Nephron (organoid): ENCODE data around the gene SLC32A1.
A peak's percentile ranks its signal among the peaks of the same experiment; 100 is the strongest.

Experiments
- H3K27ac Mint-ChIP-seq, 3 experiments: 2 replicates each; pipeline ENCODE4 v1.8.0; 2020; ENCODE audit warnings: mixed read lengths in 3 of 3, mild to moderate bottlenecking in 2 of 3, moderate library complexity in 1 of 3
- H3K27me3 Mint-ChIP-seq: 2 replicates; pipeline ENCODE4 v1.8.0; 2021; ENCODE audit warnings: low read depth, mild to moderate bottlenecking, moderate library complexity, mixed read lengths
- H3K36me3 Mint-ChIP-seq: 2 replicates; pipeline ENCODE4 v1.8.0; 2020; ENCODE audit warnings: low read depth, mixed read lengths
- H3K4me1 Mint-ChIP-seq: 2 replicates; pipeline ENCODE4 v1.8.0; 2020; ENCODE audit warnings: mixed read lengths
- H3K4me3 Mint-ChIP-seq, 3 experiments: 2 replicates each; pipeline ENCODE4 v1.8.0; 2020; ENCODE audit warnings: mild to moderate bottlenecking in 3 of 3, mixed read lengths in 3 of 3, moderate library complexity in 2 of 3
- H3K9me3 Mint-ChIP-seq: 2 replicates; pipeline ENCODE4 v1.8.0; 2020; ENCODE audit warnings: mixed read lengths
- TF ChIP-seq, protein P1 (sequence below), 3 experiments: fragments of 200-600 bp; sonication (generic); IDR thresholded peaks; one replicate each; pipeline ENCODE4 v1.5.0; 2021; ENCODE audit warnings: antibody characterized with exemption in 3 of 3; ENCODE audit not compliant: unreplicated experiment in 3 of 3

Gene SLC32A1

GRCh38 chr20:38726804-38727606 lies 2.7 kb downstream of the SLC32A1 start:
- Mint-ChIP-seq H3K4me1 (peaks cover 33% of the 10 kb centered on the region), H3K36me3 (no peaks in the 10 kb centered on the region), H3K27me3 (peaks cover 100% of the 10 kb centered on the region), H3K4me3 (peak overlapping the region; percentile 6 to 64 (median 40)), H3K9me3 (peaks cover 5% of the 10 kb centered on the region), H3K27ac (no peak overlapping the region)
- TF ChIP-seq, protein P1, sequence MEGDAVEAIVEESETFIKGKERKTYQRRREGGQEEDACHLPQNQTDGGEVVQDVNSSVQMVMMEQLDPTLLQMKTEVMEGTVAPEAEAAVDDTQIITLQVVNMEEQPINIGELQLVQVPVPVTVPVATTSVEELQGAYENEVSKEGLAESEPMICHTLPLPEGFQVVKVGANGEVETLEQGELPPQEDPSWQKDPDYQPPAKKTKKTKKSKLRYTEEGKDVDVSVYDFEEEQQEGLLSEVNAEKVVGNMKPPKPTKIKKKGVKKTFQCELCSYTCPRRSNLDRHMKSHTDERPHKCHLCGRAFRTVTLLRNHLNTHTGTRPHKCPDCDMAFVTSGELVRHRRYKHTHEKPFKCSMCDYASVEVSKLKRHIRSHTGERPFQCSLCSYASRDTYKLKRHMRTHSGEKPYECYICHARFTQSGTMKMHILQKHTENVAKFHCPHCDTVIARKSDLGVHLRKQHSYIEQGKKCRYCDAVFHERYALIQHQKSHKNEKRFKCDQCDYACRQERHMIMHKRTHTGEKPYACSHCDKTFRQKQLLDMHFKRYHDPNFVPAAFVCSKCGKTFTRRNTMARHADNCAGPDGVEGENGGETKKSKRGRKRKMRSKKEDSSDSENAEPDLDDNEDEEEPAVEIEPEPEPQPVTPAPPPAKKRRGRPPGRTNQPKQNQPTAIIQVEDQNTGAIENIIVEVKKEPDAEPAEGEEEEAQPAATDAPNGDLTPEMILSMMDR (IDR thresholded peaks at IDR 0.05; ENCODE audit: unreplicated experiment in 3 of 3): peak; percentile 28 to 53 (median 33)

DNA sequence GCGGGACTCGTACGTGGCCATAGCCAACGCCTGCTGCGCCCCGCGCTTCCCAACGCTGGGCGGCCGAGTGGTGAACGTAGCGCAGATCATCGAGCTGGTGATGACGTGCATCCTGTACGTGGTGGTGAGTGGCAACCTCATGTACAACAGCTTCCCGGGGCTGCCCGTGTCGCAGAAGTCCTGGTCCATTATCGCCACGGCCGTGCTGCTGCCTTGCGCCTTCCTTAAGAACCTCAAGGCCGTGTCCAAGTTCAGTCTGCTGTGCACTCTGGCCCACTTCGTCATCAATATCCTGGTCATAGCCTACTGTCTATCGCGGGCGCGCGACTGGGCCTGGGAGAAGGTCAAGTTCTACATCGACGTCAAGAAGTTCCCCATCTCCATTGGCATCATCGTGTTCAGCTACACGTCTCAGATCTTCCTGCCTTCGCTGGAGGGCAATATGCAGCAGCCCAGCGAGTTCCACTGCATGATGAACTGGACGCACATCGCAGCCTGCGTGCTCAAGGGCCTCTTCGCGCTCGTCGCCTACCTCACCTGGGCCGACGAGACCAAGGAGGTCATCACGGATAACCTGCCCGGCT lies 3.4 kb downstream of the SLC32A1 start:
- Mint-ChIP-seq H3K4me3 (peak overlapping the region; percentile 17 to 64 (median 59)), H3K27me3 (peaks cover 100% of the 10 kb centered on the region), H3K4me1 (peaks cover 28% of the 10 kb centered on the region), H3K36me3 (no peaks in the 10 kb centered on the region), H3K9me3 (peaks cover 2% of the 10 kb centered on the region), H3K27ac (no peak overlapping the region)
- TF ChIP-seq, protein P1 (IDR thresholded peaks at IDR 0.05; ENCODE audit: unreplicated experiment in 3 of 3): no peak

DNA sequence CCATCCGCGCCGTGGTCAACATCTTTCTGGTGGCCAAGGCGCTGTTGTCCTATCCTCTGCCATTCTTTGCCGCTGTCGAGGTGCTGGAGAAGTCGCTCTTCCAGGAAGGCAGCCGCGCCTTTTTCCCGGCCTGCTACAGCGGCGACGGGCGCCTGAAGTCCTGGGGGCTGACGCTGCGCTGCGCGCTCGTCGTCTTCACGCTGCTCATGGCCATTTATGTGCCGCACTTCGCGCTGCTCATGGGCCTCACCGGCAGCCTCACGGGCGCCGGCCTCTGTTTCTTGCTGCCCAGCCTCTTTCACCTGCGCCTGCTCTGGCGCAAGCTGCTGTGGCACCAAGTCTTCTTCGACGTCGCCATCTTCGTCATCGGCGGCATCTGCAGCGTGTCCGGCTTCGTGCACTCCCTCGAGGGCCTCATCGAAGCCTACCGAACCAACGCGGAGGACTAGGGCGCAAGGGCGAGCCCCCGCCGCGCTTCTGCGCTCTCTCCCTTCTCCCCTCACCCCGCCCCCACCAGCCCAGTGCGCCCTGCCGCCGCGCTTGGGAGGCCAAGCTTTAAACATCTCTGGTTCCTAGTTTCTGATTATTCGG lies 4.0 kb downstream of the SLC32A1 start:
- peaks cover 24% of the 10 kb centered on the region for H3K4me1 Mint-ChIP-seq
- TF ChIP-seq, protein P1 (IDR thresholded peaks at IDR 0.05; ENCODE audit: unreplicated experiment in 3 of 3): no peak
- no peaks in the 10 kb centered on the region for H3K36me3 Mint-ChIP-seq
- peaks cover 100% of the 10 kb centered on the region for H3K27me3 Mint-ChIP-seq
- H3K4me3 Mint-ChIP-seq: peak overlapping the region in 2 of 3 experiments; percentile 6 to 59
- no peak overlapping the region for H3K27ac Mint-ChIP-seq
- H3K9me3 Mint-ChIP-seq: peaks cover 2% of the 10 kb centered on the region

DNA sequence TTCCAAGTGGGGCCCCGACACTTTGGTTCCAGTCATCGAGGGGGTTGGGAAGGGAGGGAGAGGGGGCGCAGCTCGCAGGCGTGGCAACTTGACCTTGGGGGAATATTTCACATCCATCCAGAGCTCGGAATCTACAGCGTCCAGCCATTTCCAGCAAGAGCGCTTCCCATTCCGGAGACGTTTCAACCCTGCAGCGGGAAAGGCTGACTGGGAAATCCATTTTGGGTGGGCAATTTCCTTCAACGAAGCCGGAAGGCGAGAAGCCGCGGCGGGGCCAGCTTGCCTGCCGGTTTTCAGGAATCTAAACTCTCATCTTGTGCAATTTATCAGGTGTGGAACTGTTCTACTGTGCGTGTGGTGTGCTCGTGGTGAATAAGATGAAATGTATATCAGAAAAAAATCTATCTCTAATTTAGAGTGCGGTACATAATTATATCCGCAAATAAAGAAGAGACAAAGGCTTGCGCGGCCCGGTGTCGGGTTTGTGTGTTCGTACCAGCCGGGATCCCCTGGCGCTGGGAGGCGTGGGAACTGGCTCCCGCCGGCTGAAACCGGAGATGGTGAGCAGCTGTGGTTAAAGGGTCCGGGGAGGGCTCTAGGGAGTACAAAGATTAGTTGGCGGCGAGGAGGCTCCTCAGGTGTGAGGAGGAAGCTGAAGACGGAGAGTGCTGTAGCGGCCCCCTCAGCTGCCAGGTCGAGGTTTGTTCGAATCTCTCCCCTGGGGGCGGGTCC lies 4.8 kb downstream of the SLC32A1 start:
- peak overlapping the region in 2 of 3 experiments; percentile 19 to 56 for H3K4me3 Mint-ChIP-seq
- no peaks in the 10 kb centered on the region for H3K36me3 Mint-ChIP-seq
- no peak overlapping the region for H3K27ac Mint-ChIP-seq
- peaks cover 100% of the 10 kb centered on the region for H3K27me3 Mint-ChIP-seq
- TF ChIP-seq, protein P1 (IDR thresholded peaks at IDR 0.05; ENCODE audit: unreplicated experiment in 3 of 3): no peak
- peaks cover 2% of the 10 kb centered on the region for H3K9me3 Mint-ChIP-seq
- H3K4me1 Mint-ChIP-seq: peaks cover 22% of the 10 kb centered on the region

DNA sequence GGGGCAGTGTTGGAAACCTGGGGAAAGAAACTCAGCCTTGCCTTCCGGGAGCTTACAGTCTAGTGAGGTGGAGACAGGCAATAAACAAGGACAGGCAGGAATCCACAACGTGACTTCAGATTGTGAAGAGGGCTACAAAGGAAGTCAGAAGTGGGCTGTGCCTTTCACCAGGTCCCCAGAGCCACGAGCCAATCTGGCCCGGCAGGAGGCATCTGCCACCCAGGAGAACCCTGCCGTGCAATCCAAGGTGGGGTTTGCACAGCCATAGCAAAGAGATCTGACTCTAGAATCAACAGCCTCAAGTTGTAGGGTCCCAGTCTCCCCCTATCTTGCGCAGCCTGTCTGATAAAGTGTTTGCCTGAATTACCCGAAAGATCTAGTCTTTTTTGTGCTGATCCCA lies 5.5 kb downstream of the SLC32A1 start:
- Mint-ChIP-seq H3K27me3 (peaks cover 100% of the 10 kb centered on the region), H3K4me1 (peaks cover 22% of the 10 kb centered on the region), H3K36me3 (no peaks in the 10 kb centered on the region), H3K4me3 (peak overlapping the region in 1 of 3 experiments; percentile 26), H3K27ac (no peak overlapping the region), H3K9me3 (peaks cover 2% of the 10 kb centered on the region)
- TF ChIP-seq, protein P1 (IDR thresholded peaks at IDR 0.05; ENCODE audit: unreplicated experiment in 3 of 3): no peak
